H1 (cell line): ENCODE data around the gene FLNA. TPM values are rescaled to one million over a fixed set of nuclear protein-coding genes. Genes with fewer than 3 reads are reported as not detected.

Experiments
- CTCF ChIA-PET: fragments of 300-600 bp; sonication (Branson Sonifier 250); formaldehyde crosslinking; loops from one replicate; lab custom pipeline; 2021; ENCODE audit not compliant: partially characterized antibody; lab: Charles Lee
- POLR2A ChIA-PET: fragments of 300-600 bp; sonication (Branson Sonifier 250); formaldehyde crosslinking; loops from one replicate; lab custom pipeline; 2021; ENCODE audit warnings: inconsistent platforms; ENCODE audit not compliant: partially characterized antibody; lab: Charles Lee
- DNase-seq, 2 experiments: peaks; one replicate each; pipeline versions ENCODE4 v3.0.0 to v3.0.0-alpha.2; 2010 to 2022; ENCODE audit warnings: low spot score in 2 of 2, low read depth in 1 of 2, mixed read lengths in 1 of 2
- FAIRE-seq: peaks from 2 replicates; lab custom pipeline; 2011; peaks lifted over from hg19 to GRCh38; lab: Jason Lieb, UNC
- H2AFZ ChIP-seq: 2 replicates; pipeline ENCODE4 v1.8.1; 2012; ENCODE audit warnings: low read length, inconsistent platforms
- H2AK5ac ChIP-seq: 2 replicates; pipeline ENCODE4 v1.6.1; 2013; ENCODE audit warnings: low read depth, low read length
- H2BK120ac ChIP-seq: replicated peaks from 2 replicates; pipeline ENCODE3; 2013; ENCODE audit warnings: low read depth, low read length, inconsistent platforms
- H2BK12ac ChIP-seq: 2 replicates; pipeline ENCODE4 v1.6.1; 2013; ENCODE audit warnings: low read depth, low read length
- H2BK15ac ChIP-seq: 2 replicates; pipeline ENCODE4 v1.6.1; 2013; ENCODE audit warnings: low read length
- H2BK20ac ChIP-seq: 2 replicates; pipeline ENCODE4 v1.6.1; 2013; ENCODE audit warnings: low read length
- H2BK5ac ChIP-seq: 2 replicates; pipeline ENCODE4 v1.6.1; 2013; ENCODE audit warnings: low read depth, low read length
- H3K14ac ChIP-seq: 2 replicates; pipeline ENCODE4 v1.6.1; 2013; ENCODE audit warnings: inconsistent platforms; ENCODE audit not compliant: insufficient read length
- H3K18ac ChIP-seq: 2 replicates; pipeline ENCODE4 v1.6.1; 2013; ENCODE audit warnings: low read length; ENCODE audit errors: extremely low read depth
- H3K23ac ChIP-seq: 2 replicates; pipeline ENCODE4 v1.6.1; 2013; ENCODE audit warnings: inconsistent platforms; ENCODE audit not compliant: insufficient read length
- H3K23me2 ChIP-seq: 2 replicates; pipeline ENCODE4 v1.6.1; 2013; ENCODE audit warnings: low read depth, low read length
- H3K27ac ChIP-seq: 2 replicates; pipeline ENCODE4 v1.6.1; 2011; ENCODE audit warnings: low read depth, low read length, inconsistent platforms
- H3K27me3 ChIP-seq, 4 experiments: replicated peaks in 1 of 4; 1 replicate in 1 of 4; 2 replicates in 3 of 4; pipeline versions ENCODE4 v1.6.1 to v1.8.1; 2011 to 2013; ENCODE audit warnings: low read length in 3 of 4, mild to moderate bottlenecking in 3 of 4, inconsistent platforms in 2 of 4, mixed read lengths in 2 of 4, moderate library complexity in 1 of 4; ENCODE audit not compliant: control insufficient read depth in 3 of 4, insufficient read depth in 3 of 4; ENCODE audit errors: extremely low read depth in 1 of 4
- H3K36me3 ChIP-seq, 4 experiments: 2 replicates each; pipeline versions ENCODE4 v1.6.1 to v1.8.1; 2011 to 2013; ENCODE audit warnings: mild to moderate bottlenecking in 4 of 4, low read length in 3 of 4, moderate library complexity in 2 of 4, control low read depth in 1 of 4, inconsistent platforms in 1 of 4; ENCODE audit not compliant: insufficient read depth in 4 of 4, control insufficient read depth in 2 of 4
- H3K4ac ChIP-seq: replicated peaks from 2 replicates; pipeline ENCODE3; 2013; ENCODE audit warnings: low read length, low read depth, mixed read lengths, inconsistent platforms; ENCODE audit not compliant: insufficient read length
- H3K4me1 ChIP-seq, 4 experiments: replicated peaks in 1 of 4; 1 replicate in 1 of 4; 2 replicates in 3 of 4; pipeline versions ENCODE4 v1.6.1 to v1.8.1; 2011 to 2013; ENCODE audit warnings: low read length in 3 of 4, inconsistent platforms in 2 of 4, mixed read lengths in 1 of 4; ENCODE audit not compliant: insufficient read depth in 4 of 4, control insufficient read depth in 3 of 4
- H3K4me2 ChIP-seq, 2 experiments: 2 replicates each; pipeline versions ENCODE4 v1.6.1 to v1.8.1; 2011 to 2013; ENCODE audit warnings: low read depth in 2 of 2, low read length in 2 of 2, control low read depth in 1 of 2, inconsistent platforms in 1 of 2, mild to moderate bottlenecking in 1 of 2; ENCODE audit not compliant: insufficient read depth in 1 of 2
- H3K4me3 ChIP-seq, 4 experiments: fragments of 200-600, 300-600 bp in 1 of 4; sonication (generic), shearing (Covaris generic), sonication (Bioruptor Twin) in 1 of 4; 2 replicates each; pipeline versions ENCODE4 v1.5.1 to v1.8.1; 2011 to 2016; ENCODE audit warnings: low read length in 4 of 4, low read depth in 3 of 4, control low read depth in 2 of 4, inconsistent platforms in 2 of 4, mild to moderate bottlenecking in 2 of 4, mixed read lengths in 1 of 4, moderate library complexity in 1 of 4; ENCODE audit not compliant: insufficient read depth in 2 of 4; ENCODE audit errors: extremely low read depth in 1 of 4
- H3K56ac ChIP-seq: replicated peaks from 2 replicates; pipeline ENCODE3; 2013; ENCODE audit warnings: low read depth, mild to moderate bottlenecking, mixed read lengths, low read length, inconsistent platforms; ENCODE audit not compliant: insufficient read length
- H3K79me1 ChIP-seq: 2 replicates; pipeline ENCODE4 v1.6.1; 2013; ENCODE audit warnings: low read depth, low read length, control low read depth
- H3K79me2 ChIP-seq, 2 experiments: 2 replicates each; pipeline versions ENCODE4 v1.6.1 to v1.8.1; 2012 to 2013; ENCODE audit warnings: low read length in 2 of 2, mild to moderate bottlenecking in 2 of 2, inconsistent platforms in 1 of 2; ENCODE audit not compliant: insufficient read depth in 2 of 2, control insufficient read depth in 1 of 2
- H3K9ac ChIP-seq, 4 experiments: replicated peaks in 1 of 4; 1 replicate in 1 of 4; 2 replicates in 3 of 4; pipeline versions ENCODE4 v1.6.1 to v1.8.1; 2011 to 2013; ENCODE audit warnings: low read depth in 3 of 4, low read length in 3 of 4, control low read depth in 2 of 4, mild to moderate bottlenecking in 2 of 4, moderate library complexity in 2 of 4, inconsistent platforms in 1 of 4; ENCODE audit errors: extremely low read depth in 1 of 4
- H3K9me3 ChIP-seq, 2 experiments: 2 replicates each; pipeline versions ENCODE4 v1.6.1 to v1.8.1; 2012 to 2013; ENCODE audit warnings: mild to moderate bottlenecking in 2 of 2, moderate library complexity in 2 of 2, control low read depth in 1 of 2, inconsistent platforms in 1 of 2, low read depth in 1 of 2, low read length in 1 of 2, mixed read lengths in 1 of 2; ENCODE audit not compliant: insufficient read depth in 2 of 2
- H4K20me1 ChIP-seq, 2 experiments: replicated peaks in 1 of 2; 2 replicates each; pipeline versions ENCODE3 to v1.8.1; 2011 to 2013; ENCODE audit warnings: inconsistent platforms in 2 of 2, low read length in 2 of 2, mild to moderate bottlenecking in 1 of 2; ENCODE audit not compliant: insufficient read depth in 2 of 2, control insufficient read depth in 1 of 2
- H4K5ac ChIP-seq: 2 replicates; pipeline ENCODE4 v1.6.1; 2013; ENCODE audit warnings: low read length, low read depth, mixed read lengths, inconsistent platforms; ENCODE audit not compliant: insufficient read length
- H4K8ac ChIP-seq: 2 replicates; pipeline ENCODE4 v1.8.0; 2013; ENCODE audit warnings: mild to moderate bottlenecking, moderate library complexity, low read length, inconsistent platforms; ENCODE audit not compliant: insufficient read depth; ENCODE audit errors: extremely low read depth
- H4K91ac ChIP-seq: replicated peaks from 2 replicates; pipeline ENCODE3; 2013; ENCODE audit warnings: low read length, mixed read lengths, inconsistent platforms; ENCODE audit not compliant: insufficient read length
- BACH1 ChIP-seq: IDR thresholded peaks from 2 replicates; pipeline ENCODE4 v1.6.1; 2012; ENCODE audit warnings: low read length, improper control_type of control experiment
- BCL11A ChIP-seq, 2 experiments: IDR thresholded peaks; one replicate each; pipeline ENCODE4 v1.6.1; 2011; ENCODE audit warnings: low read depth in 2 of 2, low read length in 2 of 2, mild to moderate bottlenecking in 2 of 2
- CBX8 ChIP-seq: fragments of 300-800, 300-1000 bp; sonication (generic); IDR thresholded peaks from 2 replicates; pipeline ENCODE4 v1.7.1; 2016; ENCODE audit warnings: low read depth, low read length, borderline replicate concordance
- CHD1 ChIP-seq: IDR thresholded peaks from 2 replicates; pipeline ENCODE4 v1.6.1; 2012; ENCODE audit warnings: low read depth, low read length, improper control_type of control experiment
- CREB1 ChIP-seq: IDR thresholded peaks from 2 replicates; pipeline ENCODE4 v1.6.1; 2012; ENCODE audit warnings: inconsistent platforms
- PHF8 ChIP-seq: fragments of 200-600 bp; sonication (generic); conservative IDR thresholded peaks from 2 replicates; pipeline ENCODE4 v1.7.1; 2012; ENCODE audit warnings: low read depth, mild to moderate bottlenecking, inconsistent platforms, low read length, moderate library complexity
- POU5F1 ChIP-seq: IDR thresholded peaks from 2 replicates; pipeline ENCODE4 v1.6.1; 2011; ENCODE audit warnings: low read depth, mild to moderate bottlenecking, low read length, moderate library complexity
- RNF2 ChIP-seq: fragments of 200-900, 300-1000 bp; sonication (generic); IDR thresholded peaks from 2 replicates; pipeline ENCODE4 v1.7.1; 2016; ENCODE audit warnings: borderline replicate concordance, low read depth, mild to moderate bottlenecking, antibody characterized with exemption, low read length; ENCODE audit not compliant: poor library complexity, severe bottlenecking; ENCODE audit errors: missing control alignments
- SIX5 ChIP-seq: IDR thresholded peaks from 2 replicates; pipeline ENCODE4 v1.6.1; 2011; ENCODE audit warnings: mild to moderate bottlenecking, low read depth, low read length
- SP1 ChIP-seq: IDR thresholded peaks from 2 replicates; pipeline ENCODE4 v1.6.1; 2011; ENCODE audit warnings: low read depth, low read length
- ZNF274 ChIP-seq: IDR thresholded peaks from 2 replicates; pipeline ENCODE4 v1.7.0; 2012; ENCODE audit warnings: low read length, borderline replicate concordance; ENCODE audit errors: extremely low read depth
- WGBS, 2 experiments: shearing (Covaris generic) in 1 of 2; methylation state at CpG; one replicate each; pipeline versions ENCODE4 v1.1.6 to v1.1.7; 2013 to 2015; ENCODE audit warnings: low lambda C conversion rate in 2 of 2, mixed read lengths in 2 of 2, inconsistent platforms in 1 of 2, low coverage in 1 of 2, missing lambda C conversion rate in 1 of 2; ENCODE audit not compliant: insufficient replicate concordance in 2 of 2, insufficient coverage in 1 of 2, insufficient read length in 1 of 2; ENCODE audit errors: extremely low coverage in 1 of 2, missing lambda C conversion rate in 1 of 2; 5-methylcytosine and 5-hydroxymethylcytosine counted together
- polyA plus RNA-seq, 7 experiments: library from polyadenylated mRNA; depleted of rRNA in 3 of 7; stranded (reverse) in 5 of 7; unstranded in 2 of 7; fragments of >200 nt in 5 of 7; fragments of 200-250 nt in 2 of 7; gene quantifications; 1 replicate in 5 of 7; 2 replicates in 1 of 7; 4 replicates in 1 of 7; pipeline versions ENCODE4 v1.2.1 to v1.2.3, GENCODE V29; 2011 to 2013; ENCODE audit warnings: missing spikeins in 2 of 7, mixed read lengths in 2 of 7
- total RNA-seq: library from RNA; stranded (reverse); fragmentation: NEBNext Ultra II Directional; extraction: Animal tissue kit (Norgen Biotek cat#: 25700); gene quantifications from 2 replicates; pipeline ENCODE4 v1.2.1, GENCODE V29; 2021

Gene FLNA
- total and polyA plus RNA-seq, 2 of the 8 experiments (the other 6 are each of a cell fraction or from before 2014, with no cell fraction given): 315 to 925 TPM

- Histone ChIP-seq H4K5ac (no peak overlapping the region), H3K4me2 (no peak overlapping the region), H3K79me2 (peaks cover 0 to 14% of the 10 kb centered on the region in 2 experiments; a peak in 2 of 4 replicates), H3K4me3 (no peak overlapping the region), H2BK5ac (no peak overlapping the region), H3K79me1 (no peaks in the 10 kb centered on the region), H3K9me3 (no peaks in the 10 kb centered on the region), H3K27me3 (no peaks in the 10 kb centered on the region), H2AFZ (no peak overlapping the region), H3K4me1 (peaks cover 0 to 6% (median 0%) of the 10 kb centered on the region in 4 experiments; a peak in 2 of 7 replicates), H3K18ac (no peak overlapping the region), H3K23me2 (peaks cover 6% of the 10 kb centered on the region; the same call in 1 of the 2 replicates), H4K91ac (no peak overlapping the region), H3K56ac (no peak overlapping the region), H3K36me3 (peaks cover 13 to 25% (median 19%) of the 10 kb centered on the region in 4 experiments), H3K23ac (no peak overlapping the region), H2BK120ac (no peak overlapping the region), H4K20me1 (peaks cover 3 to 4% of the 10 kb centered on the region in 2 experiments), H3K4ac (no peak overlapping the region), H3K9ac (no peak overlapping the region), H3K27ac (no peak overlapping the region), H2BK20ac (no peak overlapping the region), H2BK12ac (no peak overlapping the region), H2AK5ac (no peak overlapping the region), H4K8ac (no peak overlapping the region), H3K14ac (no peak overlapping the region), H2BK15ac (no peak overlapping the region)
- FAIRE-seq (no peak), DNase-seq (no peak)
- TF ChIP-seq BACH1 (no peak), RNF2 (no peak), CREB1 (no peak), SP1 (no peak), BCL11A (IDR thresholded peaks at IDR 0.05; ENCODE audit: low read depth in 2 of 2, low read length in 2 of 2) (no peak), PHF8 (no peak), ZNF274 (no peak), SIX5 (no peak), CBX8 (no peak), CHD1 (no peak), POU5F1 (no peak)
- CTCF ChIA-PET: interaction anchor here (0.6 kb wide), 1 partner anchor 134 kb away, joined by 3 read pairs; no protein-coding TSS in a partner anchor
- POLR2A ChIA-PET: interaction anchor here (1.6 to 8.4 kb wide), 7 partner anchors 6 to 55 kb away, joined by 3 to 124 read pairs (median 80); partner anchors contain the start of genes DNASE1L1, EMD, FLNA and PLXNA3
- whole genome bisulfite sequencing, 2 experiments: 95% methylated on average over 9 of the region's 10 CpGs; no CpG with 5 or more reads in 1 of the 2 experiments
These were observed 28.8 kb upstream of the FLNA start for GRCh38 chrX:154403192-154403591.
